Nucleus accumbens (tissue), 56 donors: ENCODE data around the gene KRT6A.

Source experiments
- DNase-seq, 56 donors: peaks; one replicate each; lab custom pipeline; 2025; lab: John Stamatoyannopoulos, UW

The KRT6A gene

DNA sequence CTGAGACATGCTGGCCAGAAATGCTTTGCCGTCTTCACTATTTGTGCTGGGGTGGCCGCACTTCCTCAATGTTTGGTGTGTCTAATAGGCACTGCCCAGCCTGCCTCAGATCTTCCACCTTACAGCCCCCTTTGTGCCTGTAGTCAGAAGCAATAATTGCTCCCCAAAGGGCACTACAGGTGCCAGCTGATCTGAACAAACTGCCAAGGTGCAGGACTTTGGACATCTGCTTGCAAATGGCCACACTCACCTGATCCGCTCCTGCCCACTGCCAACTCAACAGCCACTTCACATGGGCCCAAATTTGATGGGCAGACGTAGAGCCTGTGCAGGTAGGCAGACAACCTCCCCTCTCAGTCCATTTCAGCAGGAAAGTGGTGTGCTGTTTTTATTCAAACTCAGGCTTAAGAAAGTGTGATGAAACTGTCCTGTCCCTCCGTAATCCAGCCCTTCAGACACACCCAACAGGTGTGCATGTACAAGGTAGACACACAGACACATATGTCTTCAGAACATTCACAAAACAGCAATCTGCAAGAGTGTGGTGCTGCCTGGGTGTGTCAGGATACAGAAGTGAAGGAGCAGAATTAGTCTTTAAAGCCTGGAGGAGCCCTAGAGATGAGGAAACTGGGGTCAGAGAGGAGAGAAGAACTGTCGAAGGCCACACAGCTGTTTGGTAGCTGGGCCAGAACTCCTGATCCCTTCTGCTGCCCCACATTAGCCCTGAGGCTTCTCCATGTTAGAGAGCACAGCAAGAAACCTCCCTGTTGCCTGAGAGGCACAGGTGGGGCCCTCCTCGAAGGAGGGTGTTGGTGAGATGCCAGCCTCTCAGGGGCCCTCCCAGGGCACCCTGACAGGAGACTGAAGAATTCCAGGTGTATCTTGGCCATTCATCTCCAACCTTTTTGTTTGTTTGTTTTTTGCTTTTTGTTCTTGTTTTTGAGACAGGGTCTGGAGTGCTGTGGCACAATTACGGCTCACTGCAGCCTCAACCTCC is 54.5 kb downstream of the KRT6A start:
- DNase-seq, result no peak

DNA sequence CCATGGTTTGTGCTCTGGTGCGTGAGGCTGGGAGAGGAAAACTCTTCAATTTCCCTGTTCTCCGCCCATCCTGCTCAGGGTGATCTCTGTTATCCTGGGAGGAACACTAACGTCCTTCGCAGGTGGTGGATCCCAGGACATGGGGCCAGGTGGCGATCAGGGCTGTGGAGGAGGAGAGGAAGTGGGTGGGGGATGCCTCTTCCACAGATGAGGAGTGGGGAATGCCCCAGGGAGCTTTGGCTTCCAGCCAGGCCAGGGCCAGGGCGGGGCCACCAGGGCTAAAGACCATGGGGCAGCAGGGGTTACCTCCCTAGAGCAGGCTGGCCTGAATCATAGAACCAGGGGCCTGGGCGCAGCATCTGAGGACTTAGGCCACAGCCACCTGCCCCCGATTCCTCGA is 55.5 kb downstream of the KRT6A start:
- no peak for DNase-seq
